IMR-90 (cell line): Measurements from ENCODE around the gene PCYT2. TPM values are rescaled to one million over a fixed set of nuclear protein-coding genes. Genes with fewer than 3 reads are reported as not detected.

Experiments
- ATAC-seq: fragments of 200-7000 bp; cut with Tn5 transposase; 2 replicates; pipeline ENCODE4 v1.9.1; 2020; ENCODE audit warnings: low read depth, mild to moderate bottlenecking, moderate library complexity
- BruUV-seq: library from RNA; stranded (reverse); fragments of 400-500 nt; replicated peaks from 2 replicates; lab custom pipeline; 2021; lab: Mats Ljungman, UMichigan
- CTCF ChIA-PET: fragments of 300-600 bp; formaldehyde crosslinking; extraction: SDS; loops from one replicate; lab custom pipeline; 2021; ENCODE audit warnings: antibody characterized with exemption; lab: Yijun Ruan, JAX
- POLR2A ChIA-PET: fragments of 300-600 bp; sonication (Branson Sonifier 250); formaldehyde crosslinking; loops from one replicate; lab custom pipeline; 2022; ENCODE audit warnings: antibody characterized with exemption; ENCODE audit not compliant: unreplicated experiment; lab: Charles Lee
- DNase-seq: peaks from one replicate; pipeline ENCODE4 v3.0.0; 2013
- H2AFZ ChIP-seq: replicated peaks from 2 replicates; pipeline ENCODE3; 2013; ENCODE audit warnings: low read length, mild to moderate bottlenecking; ENCODE audit not compliant: poor library complexity
- H2AK5ac ChIP-seq: 2 replicates; pipeline ENCODE4 v1.6.1; 2013; ENCODE audit warnings: low read depth, low read length, inconsistent platforms
- H2AK9ac ChIP-seq: replicated peaks from 2 replicates; pipeline ENCODE3; 2013; ENCODE audit warnings: mild to moderate bottlenecking, low read depth, low read length, moderate library complexity; ENCODE audit not compliant: poor library complexity
- H2BK120ac ChIP-seq: 2 replicates; pipeline ENCODE4 v1.6.1; 2013; ENCODE audit warnings: low read depth, low read length, inconsistent platforms
- H2BK15ac ChIP-seq: 3 replicates; pipeline ENCODE4 v1.6.1; 2013; ENCODE audit warnings: low read depth, low read length, inconsistent platforms
- H2BK20ac ChIP-seq: 2 replicates; pipeline ENCODE4 v1.6.1; 2013; ENCODE audit warnings: low read depth, mild to moderate bottlenecking, inconsistent platforms, low read length, moderate library complexity
- H2BK5ac ChIP-seq: 2 replicates; pipeline ENCODE4 v1.6.1; 2013; ENCODE audit warnings: mild to moderate bottlenecking, low read depth, low read length, inconsistent platforms; ENCODE audit not compliant: poor library complexity, severe bottlenecking
- H3K14ac ChIP-seq: replicated peaks from 2 replicates; pipeline ENCODE4 v1.6.1; 2013; ENCODE audit warnings: low read depth, low read length, inconsistent platforms
- H3K18ac ChIP-seq: 2 replicates; pipeline ENCODE4 v1.6.1; 2013; ENCODE audit warnings: low read depth, low read length, control low read depth
- H3K23ac ChIP-seq: 2 replicates; pipeline ENCODE4 v1.6.1; 2013; ENCODE audit warnings: low read depth, low read length, inconsistent platforms
- H3K27ac ChIP-seq: 2 replicates; pipeline ENCODE4 v1.5.1; 2013; ENCODE audit warnings: mild to moderate bottlenecking, control low read depth, low read length; ENCODE audit not compliant: insufficient read depth
- H3K27me3 ChIP-seq: 2 replicates; pipeline ENCODE4 v1.6.1; 2013; ENCODE audit warnings: low read length; ENCODE audit not compliant: control insufficient read depth, insufficient read depth
- H3K36me3 ChIP-seq: 2 replicates; pipeline ENCODE4 v1.6.1; 2013; ENCODE audit warnings: low read length, mixed read lengths; ENCODE audit not compliant: control insufficient read depth, insufficient read depth
- H3K4ac ChIP-seq: 2 replicates; pipeline ENCODE4 v1.6.1; 2013; ENCODE audit warnings: low read depth, low read length, inconsistent platforms
- H3K4me1 ChIP-seq: 2 replicates; pipeline ENCODE4 v1.6.1; 2013; ENCODE audit warnings: low read length, mixed read lengths; ENCODE audit not compliant: control insufficient read depth, insufficient read depth
- H3K4me2 ChIP-seq: 2 replicates; pipeline ENCODE4 v1.6.1; 2013; ENCODE audit warnings: low read depth, mild to moderate bottlenecking, control low read depth, low read length, moderate library complexity
- H3K4me3 ChIP-seq: 2 replicates; pipeline ENCODE4 v1.5.1; 2013; ENCODE audit warnings: low read depth, mild to moderate bottlenecking, control low read depth, low read length, moderate library complexity; ENCODE audit not compliant: insufficient read depth
- H3K56ac ChIP-seq: 2 replicates; pipeline ENCODE4 v1.6.1; 2013; ENCODE audit warnings: low read length, inconsistent platforms; ENCODE audit not compliant: insufficient read depth; ENCODE audit errors: extremely low read depth
- H3K79me1 ChIP-seq, 2 experiments: 2 replicates each; pipeline ENCODE4 v1.6.1; 2013; ENCODE audit warnings: low read length in 2 of 2, inconsistent platforms in 1 of 2, low read depth in 1 of 2
- H3K9ac ChIP-seq: 2 replicates; pipeline ENCODE4 v1.6.1; 2013; ENCODE audit warnings: low read depth, low read length, control low read depth
- H3K9me1 ChIP-seq: 2 replicates; pipeline ENCODE4 v1.6.1; 2013; ENCODE audit warnings: low read length, inconsistent platforms; ENCODE audit not compliant: insufficient read depth
- H3K9me3 ChIP-seq: 2 replicates; pipeline ENCODE4 v1.6.1; 2013; ENCODE audit warnings: low read length; ENCODE audit not compliant: control insufficient read depth, insufficient read depth
- H4K20me1 ChIP-seq: 2 replicates; pipeline ENCODE4 v1.6.1; 2013; ENCODE audit warnings: low read length, inconsistent platforms; ENCODE audit not compliant: insufficient read depth
- H4K5ac ChIP-seq: 2 replicates; pipeline ENCODE4 v1.6.1; 2013; ENCODE audit warnings: mild to moderate bottlenecking, low read depth, low read length, control low read depth
- H4K8ac ChIP-seq, 2 experiments: 2 replicates each; pipeline ENCODE4 v1.6.1; 2013; ENCODE audit warnings: low read depth in 2 of 2, low read length in 2 of 2, control low read depth in 1 of 2, inconsistent platforms in 1 of 2
- H4K91ac ChIP-seq: 2 replicates; pipeline ENCODE4 v1.6.1; 2013; ENCODE audit warnings: low read depth, low read length, inconsistent platforms; ENCODE audit not compliant: insufficient read depth
- CHD1 ChIP-seq: IDR thresholded peaks from 2 replicates; pipeline ENCODE4 v1.6.1; 2012; ENCODE audit warnings: low read depth, low read length, improper control_type of control experiment
- CTCF ChIP-seq: conservative IDR thresholded peaks from 2 replicates; pipeline ENCODE4 v1.5.1; 2012; ENCODE audit warnings: mild to moderate bottlenecking, low read depth, low read length, improper control_type of control experiment
- FOS ChIP-seq: fragments of 150-350 bp; IDR thresholded peaks from 2 replicates; pipeline ENCODE4 v1.6.1; 2016; ENCODE audit warnings: low read depth, low read length
- MAZ ChIP-seq: IDR thresholded peaks from 2 replicates; pipeline ENCODE4 v1.6.1; 2012; ENCODE audit warnings: low read depth, mild to moderate bottlenecking, low read length, improper control_type of control experiment, moderate library complexity, borderline replicate concordance
- MXI1 ChIP-seq: IDR thresholded peaks from 2 replicates; pipeline ENCODE4 v1.6.1; 2012; ENCODE audit warnings: low read depth, mild to moderate bottlenecking, low read length, moderate library complexity, borderline replicate concordance
- RCOR1 ChIP-seq: IDR thresholded peaks from 2 replicates; pipeline ENCODE4 v1.6.1; 2012; ENCODE audit warnings: mild to moderate bottlenecking, low read length, improper control_type of control experiment; ENCODE audit not compliant: insufficient replicate concordance
- RFX5 ChIP-seq: IDR thresholded peaks from 2 replicates; pipeline ENCODE4 v1.8.0; 2012; ENCODE audit warnings: low read depth, mild to moderate bottlenecking, low read length, moderate library complexity
- USF2 ChIP-seq: fragments of 150-350 bp; IDR thresholded peaks from 2 replicates; pipeline ENCODE4 v1.6.1; 2017; ENCODE audit warnings: mild to moderate bottlenecking, antibody characterized with exemption, low read length, low read depth
- WGBS, 2 experiments: methylation state at CpG; one replicate each; pipeline versions ENCODE4 v1.1.5 to v1.1.7; 2013; ENCODE audit warnings: missing lambda C conversion rate in 2 of 2; ENCODE audit not compliant: insufficient read length in 1 of 2; ENCODE audit errors: extremely low coverage in 2 of 2; 5-methylcytosine and 5-hydroxymethylcytosine counted together
- dilution Hi-C: fragments of 300-500 bp; cut with HindIII; formaldehyde crosslinking; loops from one replicate; pipeline ENCODE4 v1.14.3; 2018; ENCODE audit warnings: low sequenced_read_pairs; ENCODE audit not compliant: unreplicated experiment
- in situ Hi-C: fragments of 300-500 bp; cut with MboI; formaldehyde crosslinking; loops from 3 replicates; pipeline ENCODE4 v1.14.3; 2019; ENCODE audit warnings: low sequenced_read_pairs, inconsistent platforms, mixed read lengths
- intact Hi-C: fragments of 100-400 bp; cut with micrococcal nuclease; formaldehyde crosslinking; loops from 2 replicates; pipeline ENCODE4 v1.10.0; 2022
- polyA plus RNA-seq, 3 experiments: library from polyadenylated mRNA; depleted of rRNA; stranded (reverse); fragments of >200 nt; gene quantifications; 2 replicates each; pipeline ENCODE4 v1.2.3, GENCODE V29; 2012; ENCODE audit warnings: low replicate concordance in 1 of 3
- total RNA-seq: library from RNA; depleted of rRNA; stranded (reverse); fragments of >200 nt; gene quantifications from 2 replicates; pipeline ENCODE4 v1.2.3, GENCODE V29; 2012

The PCYT2 gene
- total and polyA plus RNA-seq, 2 of the 4 experiments (the other 2 are of a cell fraction), result 37.3 to 38.5 TPM

DNA sequence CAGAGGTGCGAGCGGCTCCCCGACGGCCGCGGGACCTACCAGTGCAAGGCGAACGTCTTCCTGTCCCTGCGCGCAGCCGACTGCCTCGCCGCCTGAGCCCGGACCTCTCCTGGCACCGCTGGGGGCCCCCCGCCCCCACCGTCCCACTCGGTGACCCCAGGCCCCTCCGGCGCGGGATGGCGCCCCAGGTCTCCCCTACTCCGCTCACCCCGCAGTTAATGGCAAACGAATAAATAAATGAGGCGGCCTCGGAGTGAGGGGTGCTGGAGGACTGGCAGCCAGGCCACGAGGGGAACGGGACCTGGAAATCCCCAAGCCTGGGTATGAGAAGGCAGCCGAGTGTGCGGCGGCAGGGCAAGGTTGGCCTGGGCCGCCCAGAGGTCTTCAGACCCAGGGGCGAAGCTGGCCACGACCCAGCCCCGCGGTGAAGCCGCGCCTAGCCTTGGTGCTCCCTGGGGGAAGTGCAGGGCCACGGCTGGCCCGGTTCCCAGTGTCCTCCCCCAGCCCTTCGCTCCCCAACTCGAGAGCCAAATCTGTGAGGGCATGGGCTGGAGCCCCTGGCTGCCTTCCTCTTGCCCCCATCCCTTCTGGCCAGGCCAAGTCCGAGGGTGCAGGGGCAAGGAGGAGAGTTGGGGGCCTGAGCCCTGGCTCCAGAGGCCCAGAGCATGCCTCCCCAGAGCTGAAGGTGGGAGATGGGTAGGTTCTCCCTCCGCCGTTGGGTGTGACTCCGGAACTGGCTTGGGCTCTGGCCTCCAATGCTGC is 8.4 kb downstream of the PCYT2 start:
- no peak overlapping the region for H2BK120ac ChIP-seq
- peaks cover 26% of the 10 kb centered on the region for H4K20me1 ChIP-seq
- no peak overlapping the region for H3K14ac ChIP-seq
- POLR2A ChIA-PET, result no interaction called here
- H4K8ac ChIP-seq, result no peak overlapping the region
- peak overlapping the region; percentile 83 for H2AFZ ChIP-seq
- no peaks in the 10 kb centered on the region for H3K9me3 ChIP-seq
- ATAC-seq (no peak), DNase-seq (no peak)
- H3K4me3 ChIP-seq, result no peak overlapping the region
- peak overlapping the region; percentile 86 for H2AK9ac ChIP-seq
- peaks cover 0 to 31% of the 10 kb centered on the region in 2 experiments; a peak in 3 of 4 replicates for H3K79me1 ChIP-seq
- 41% methylated on average over 30 of the region's 47 CpGs; no CpG with 5 or more reads in 1 of the 2 experiments for WGBS, 2 experiments
- H3K27me3 ChIP-seq, result no peaks in the 10 kb centered on the region
- H3K18ac ChIP-seq, result no peak overlapping the region
- peaks cover 13% of the 10 kb centered on the region; the same call in 1 of the 2 replicates for H3K9me1 ChIP-seq
- CTCF ChIA-PET, result interaction anchor here (0.6 kb wide), 1 partner anchor 180 kb away, joined by 3 read pairs; no protein-coding TSS in a partner anchor
- intact Hi-C loops (no loop called here), dilution Hi-C loops (no loop called here), in situ Hi-C loops (no loop called here)
- H3K4me2 ChIP-seq, result peak overlapping the region; percentile 69; the same call in 1 of the 2 replicates
- no peak overlapping the region for H2BK5ac ChIP-seq
- peaks cover 14% of the 10 kb centered on the region for H3K4me1 ChIP-seq
- H3K36me3 ChIP-seq, result peaks cover 28% of the 10 kb centered on the region
- no peak overlapping the region for H2BK20ac ChIP-seq
- H3K23ac ChIP-seq, result no peak overlapping the region
- BruUV-seq, result no TSS peak
- TF ChIP-seq CHD1 (no peak), RCOR1 (no peak), RFX5 (no peak), FOS (no peak), MXI1 (no peak), CTCF (no peak), USF2 (no peak), MAZ (no peak)
- H4K91ac ChIP-seq, result no peak overlapping the region
- H2BK15ac ChIP-seq, result no peak overlapping the region
- H3K27ac ChIP-seq, result no peak overlapping the region
- no peak overlapping the region for H3K4ac ChIP-seq
- no peak overlapping the region for H4K5ac ChIP-seq
- H3K56ac ChIP-seq, result no peak overlapping the region
- no peak overlapping the region for H3K9ac ChIP-seq
- H2AK5ac ChIP-seq, result peak overlapping the region; percentile 5; the same call in 1 of the 2 replicates
